Activated T-helper 2 cell treated with anti-CD3 and anti-CD28 coated beads, Interferon-gamma antibody, Interleukin-2, Interleukin-4, amounts not matched to agents 10 μg/mL and 5 μg/mL and 100 μg/mL, durations not matched to agents 14 hours and 24 hours and 36 hours (primary cell): ENCODE measurements around the gene SRGAP3. TPM values are rescaled to one million over a fixed set of nuclear protein-coding genes. Genes with fewer than 3 reads are reported as not detected.
"Not testable (repeated sequence)": the region's sequence is repeated elsewhere in the genome, so short reads cannot be mapped to it uniquely, and the experiment has no call there.

Experiments
- DNase-seq: peaks from one replicate; pipeline ENCODE4 v3.0.0; 2021; ENCODE audit warnings: low spot score
- H3K27ac Mint-ChIP-seq: one replicate; pipeline ENCODE4 v1.8.0; 2021; ENCODE audit warnings: mixed read lengths
- H3K27me3 Mint-ChIP-seq: one replicate; pipeline ENCODE4 v1.8.0; 2021; ENCODE audit warnings: low read depth, mixed read lengths
- H3K36me3 Mint-ChIP-seq: one replicate; pipeline ENCODE4 v1.8.0; 2021; ENCODE audit warnings: low read depth, mixed read lengths
- H3K4me1 Mint-ChIP-seq: one replicate; pipeline ENCODE4 v1.8.0; 2021; ENCODE audit warnings: low read depth, mixed read lengths
- H3K4me3 Mint-ChIP-seq: one replicate; pipeline ENCODE4 v1.8.0; 2021; ENCODE audit warnings: low read depth, mild to moderate bottlenecking, moderate library complexity, mixed read lengths
- H3K9me3 Mint-ChIP-seq: one replicate; pipeline ENCODE4 v1.8.0; 2021; ENCODE audit warnings: mixed read lengths
- intact Hi-C: fragments of 100-400 bp; cut with micrococcal nuclease; formaldehyde crosslinking; loops from one replicate; pipeline ENCODE4 v1.15.1; 2023
- total RNA-seq: library from RNA; stranded (reverse); gene quantifications from 2 replicates; pipeline ENCODE4 v1.2.3, GENCODE V29; 2022

The SRGAP3 gene
- total RNA-seq, 1 donor from 2014 or later = 0.71 TPM

GRCh38 chr3:9102240-9102981 lies 147.0 kb downstream of the SRGAP3 start:
- DNase-seq = no peak
- H3K36me3 Mint-ChIP-seq = no peaks in the 10 kb centered on the region
- H3K4me3 Mint-ChIP-seq = no peak overlapping the region
- intact Hi-C loops = no loop called here
- no peaks in the 10 kb centered on the region for H3K4me1 Mint-ChIP-seq
- no peaks in the 10 kb centered on the region for H3K27me3 Mint-ChIP-seq
- H3K9me3 Mint-ChIP-seq = no peaks in the 10 kb centered on the region
- no peak overlapping the region for H3K27ac Mint-ChIP-seq

DNA sequence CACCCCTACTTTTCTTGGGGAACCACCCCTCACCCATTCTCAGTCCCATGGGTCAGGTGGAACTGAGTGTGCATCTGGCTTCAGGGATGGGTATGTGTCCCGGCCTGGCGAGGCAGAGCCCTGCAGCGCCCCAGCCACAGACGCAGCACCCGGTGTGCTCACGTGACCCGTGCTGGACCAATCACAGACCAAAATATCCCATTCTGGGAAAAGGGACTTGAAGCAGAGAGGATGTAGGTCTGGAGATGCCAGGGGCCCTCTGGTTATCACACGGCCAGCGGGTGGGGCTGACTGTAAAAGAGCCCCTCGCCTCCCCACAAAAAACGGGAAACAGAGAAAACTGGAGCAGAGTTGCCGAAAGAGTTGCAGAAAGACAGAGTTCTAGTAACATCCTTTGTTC lies 148.2 kb downstream of the SRGAP3 start:
- DNase-seq = no peak
- no peaks in the 10 kb centered on the region for H3K9me3 Mint-ChIP-seq
- no peaks in the 10 kb centered on the region for H3K27me3 Mint-ChIP-seq
- no peaks in the 10 kb centered on the region for H3K4me1 Mint-ChIP-seq
- no peak overlapping the region for H3K4me3 Mint-ChIP-seq
- no peaks in the 10 kb centered on the region for H3K36me3 Mint-ChIP-seq
- H3K27ac Mint-ChIP-seq = no peak overlapping the region
- intact Hi-C loops = no loop called here

- Mint-ChIP-seq H3K4me1 (no peaks in the 10 kb centered on the region), H3K9me3 (no peaks in the 10 kb centered on the region), H3K36me3 (no peaks in the 10 kb centered on the region), H3K27ac (no peak overlapping the region), H3K27me3 (no peaks in the 10 kb centered on the region), H3K4me3 (no peak overlapping the region)
- no peak for DNase-seq
- intact Hi-C loops = no loop called here
Measured at GRCh38 chr3:9100513-9100894, 148.9 kb downstream of the SRGAP3 start.

DNA sequence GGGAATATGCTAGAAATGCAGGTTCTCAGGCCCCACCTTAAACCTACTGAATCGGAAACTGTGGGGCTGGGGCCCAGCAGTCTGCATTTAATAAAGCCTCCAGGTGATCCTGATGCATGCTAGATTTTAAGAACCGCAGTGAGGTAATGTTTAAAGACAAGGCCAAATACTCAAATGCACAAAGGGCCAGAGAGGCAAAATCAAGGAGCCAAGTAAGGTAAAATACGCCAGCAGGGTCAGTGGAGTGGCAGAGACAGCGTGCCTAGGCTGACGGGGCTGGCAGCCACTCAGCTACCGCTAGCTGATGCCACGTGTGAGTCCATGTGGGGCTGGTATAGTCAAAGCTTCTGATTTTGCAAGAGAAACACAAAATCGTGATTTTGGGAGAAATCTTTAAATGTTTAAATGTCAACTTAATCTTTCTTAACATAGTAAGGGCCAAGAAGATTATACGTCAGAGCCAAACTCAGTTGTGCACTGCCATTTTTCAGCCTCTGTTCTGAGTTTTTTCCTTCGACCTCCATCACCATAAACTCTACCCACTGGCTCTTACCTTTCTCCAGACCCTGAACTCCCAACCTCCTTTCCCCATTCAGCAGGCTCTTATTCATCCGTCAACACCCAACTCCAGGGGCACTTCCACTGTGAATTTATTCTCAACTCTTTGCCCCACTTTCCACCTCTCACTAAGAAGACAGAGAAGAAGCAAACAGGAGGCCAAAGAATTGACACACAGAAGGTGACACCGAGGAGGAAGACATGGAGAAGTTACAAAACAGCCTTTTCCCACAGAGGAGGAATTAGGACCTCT lies 149.5 kb downstream of the SRGAP3 start:
- no peak overlapping the region for H3K27ac Mint-ChIP-seq
- H3K4me3 Mint-ChIP-seq = no peak overlapping the region
- no peak for DNase-seq
- no peaks in the 10 kb centered on the region for H3K27me3 Mint-ChIP-seq
- H3K36me3 Mint-ChIP-seq = no peaks in the 10 kb centered on the region
- intact Hi-C loops = no loop called here
- H3K9me3 Mint-ChIP-seq = no peaks in the 10 kb centered on the region
- H3K4me1 Mint-ChIP-seq = no peaks in the 10 kb centered on the region

GRCh38 chr3:9098716-9099675 lies 150.4 kb downstream of the SRGAP3 start:
- H3K4me3 Mint-ChIP-seq = no peak overlapping the region
- no peaks in the 10 kb centered on the region for H3K9me3 Mint-ChIP-seq
- no peaks in the 10 kb centered on the region for H3K4me1 Mint-ChIP-seq
- H3K27me3 Mint-ChIP-seq = peaks cover 1% of the 10 kb centered on the region
- no peak for DNase-seq
- no peaks in the 10 kb centered on the region for H3K36me3 Mint-ChIP-seq
- intact Hi-C loops = no loop called here
- no peak overlapping the region for H3K27ac Mint-ChIP-seq

- Mint-ChIP-seq H3K27me3 (peaks cover 9% of the 10 kb centered on the region), H3K4me1 (no peaks in the 10 kb centered on the region), H3K36me3 (no peaks in the 10 kb centered on the region), H3K9me3 (no peaks in the 10 kb centered on the region), H3K4me3 (no peak overlapping the region), H3K27ac (no peak overlapping the region)
- intact Hi-C loops = no loop called here
- DNase-seq = no peak
Measured at GRCh38 chr3:9097495-9097894, 152.0 kb downstream of the SRGAP3 start.

DNA sequence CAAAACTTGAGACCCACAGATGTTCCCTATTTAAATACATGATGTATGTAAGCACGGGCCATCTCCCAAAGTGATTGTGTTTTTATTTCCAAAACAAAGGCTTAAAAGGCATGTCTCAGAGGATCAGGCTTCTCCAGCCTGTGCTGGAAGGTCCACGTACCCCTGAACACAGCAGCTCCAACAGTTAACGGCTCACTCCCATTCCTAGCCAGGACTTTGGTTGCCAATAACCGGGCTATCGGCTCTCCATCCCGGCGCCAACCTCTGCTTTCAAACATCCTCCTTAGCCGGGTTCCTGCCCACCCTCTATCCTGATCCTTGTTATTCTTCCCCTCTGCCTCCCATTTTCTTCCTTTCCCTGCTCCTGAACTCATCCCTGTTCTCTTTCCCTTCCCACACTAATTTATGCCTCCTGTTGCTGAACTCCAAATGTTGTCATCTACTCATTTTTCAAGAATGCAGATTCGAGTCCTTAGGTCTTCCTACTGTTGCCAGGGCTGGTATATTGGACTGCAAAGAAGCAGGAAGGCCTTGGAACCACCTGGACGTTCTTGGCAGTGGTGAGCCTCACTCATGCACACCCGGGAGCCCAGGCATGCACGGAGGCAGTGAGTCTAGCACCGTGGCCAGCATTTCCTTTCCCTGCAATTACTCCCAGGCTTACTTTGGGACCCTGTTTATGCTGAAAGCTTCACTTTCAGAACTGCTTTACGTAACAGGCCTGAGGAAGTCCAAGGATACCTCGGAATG lies 157.8 kb downstream of the SRGAP3 start:
- no peak for DNase-seq
- H3K4me1 Mint-ChIP-seq = no peaks in the 10 kb centered on the region
- no peaks in the 10 kb centered on the region for H3K36me3 Mint-ChIP-seq
- no peak overlapping the region for H3K27ac Mint-ChIP-seq
- peaks cover 11% of the 10 kb centered on the region for H3K27me3 Mint-ChIP-seq
- intact Hi-C loops = no loop called here
- no peaks in the 10 kb centered on the region for H3K9me3 Mint-ChIP-seq
- H3K4me3 Mint-ChIP-seq = no peak overlapping the region

DNA sequence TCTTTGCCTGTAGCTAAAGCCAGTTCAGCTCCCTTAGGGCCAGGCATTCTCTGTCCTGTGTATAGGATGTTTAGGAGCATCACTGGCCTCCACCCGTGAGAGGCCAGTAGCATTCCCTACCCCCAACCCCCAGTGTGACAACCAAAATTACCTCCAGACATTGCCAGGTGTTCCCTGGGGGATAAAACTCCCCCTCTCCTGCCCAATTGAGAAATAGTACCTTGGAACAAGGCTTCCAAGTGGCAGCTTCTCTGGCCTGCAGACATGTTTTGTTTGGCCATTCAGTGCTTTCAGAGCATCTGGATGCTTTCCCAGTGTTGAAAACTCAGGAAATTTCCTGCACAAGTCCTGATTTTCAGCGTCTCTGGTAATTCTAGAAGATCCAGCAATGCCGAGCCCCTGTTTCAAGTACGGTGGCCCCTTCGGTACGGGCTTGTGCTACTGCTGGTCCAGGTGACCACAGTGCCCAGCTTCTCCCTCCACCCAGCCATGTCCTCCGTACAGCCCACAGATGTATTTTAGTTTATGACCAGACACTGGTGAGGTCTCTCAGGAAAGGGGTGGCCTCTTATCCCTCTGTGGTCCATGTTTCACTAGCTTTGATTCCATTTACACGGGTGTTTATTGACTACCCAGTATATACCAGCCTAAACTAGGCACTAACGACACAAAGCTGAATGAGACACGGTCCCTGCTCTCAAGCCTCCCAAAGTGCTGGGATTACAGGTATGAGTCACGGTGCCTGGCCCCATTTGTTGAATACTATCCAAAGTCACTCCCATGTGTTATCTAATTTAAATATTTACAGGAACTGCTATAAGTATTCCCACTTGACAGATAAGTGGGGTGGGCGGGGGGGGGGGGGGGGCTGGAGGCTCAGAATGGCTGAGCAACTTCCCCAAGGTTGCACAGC lies 160.7 kb downstream of the SRGAP3 start:
- Mint-ChIP-seq H3K4me3 (no peak overlapping the region), H3K36me3 (no peaks in the 10 kb centered on the region), H3K27me3 (peaks cover 9% of the 10 kb centered on the region), H3K27ac (no peak overlapping the region), H3K9me3 (no peaks in the 10 kb centered on the region), H3K4me1 (no peaks in the 10 kb centered on the region)
- intact Hi-C loops = no loop called here
- DNase-seq = no peak

- no peak for DNase-seq
- Mint-ChIP-seq H3K4me1 (no peaks in the 10 kb centered on the region), H3K9me3 (no peaks in the 10 kb centered on the region), H3K27ac (no peak overlapping the region), H3K36me3 (no peaks in the 10 kb centered on the region), H3K4me3 (no peak overlapping the region), H3K27me3 (peaks cover 3% of the 10 kb centered on the region)
- intact Hi-C loops = no loop called here
Measured at GRCh38 chr3:9087831-9088413, 161.5 kb downstream of the SRGAP3 start.

DNA sequence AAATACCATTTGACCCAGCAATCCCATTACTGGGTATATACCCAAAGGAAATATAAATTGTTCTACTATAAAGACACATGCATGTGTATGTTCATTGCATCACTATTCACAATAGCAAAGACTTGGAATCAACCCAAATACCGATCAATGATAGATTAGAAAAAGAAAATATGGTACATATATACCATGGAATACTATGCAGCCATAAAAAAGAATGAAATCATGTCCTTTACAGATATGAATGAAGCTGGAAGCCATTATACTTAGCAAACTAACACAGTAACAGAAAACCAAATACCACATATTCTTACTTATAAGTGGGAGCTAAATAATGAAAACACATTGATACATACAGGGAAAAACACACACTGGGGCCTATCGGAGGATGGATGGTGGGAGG lies 164.0 kb downstream of the SRGAP3 start:
- not testable (repeated sequence) for H3K27ac Mint-ChIP-seq, H3K4me3 Mint-ChIP-seq

DNA sequence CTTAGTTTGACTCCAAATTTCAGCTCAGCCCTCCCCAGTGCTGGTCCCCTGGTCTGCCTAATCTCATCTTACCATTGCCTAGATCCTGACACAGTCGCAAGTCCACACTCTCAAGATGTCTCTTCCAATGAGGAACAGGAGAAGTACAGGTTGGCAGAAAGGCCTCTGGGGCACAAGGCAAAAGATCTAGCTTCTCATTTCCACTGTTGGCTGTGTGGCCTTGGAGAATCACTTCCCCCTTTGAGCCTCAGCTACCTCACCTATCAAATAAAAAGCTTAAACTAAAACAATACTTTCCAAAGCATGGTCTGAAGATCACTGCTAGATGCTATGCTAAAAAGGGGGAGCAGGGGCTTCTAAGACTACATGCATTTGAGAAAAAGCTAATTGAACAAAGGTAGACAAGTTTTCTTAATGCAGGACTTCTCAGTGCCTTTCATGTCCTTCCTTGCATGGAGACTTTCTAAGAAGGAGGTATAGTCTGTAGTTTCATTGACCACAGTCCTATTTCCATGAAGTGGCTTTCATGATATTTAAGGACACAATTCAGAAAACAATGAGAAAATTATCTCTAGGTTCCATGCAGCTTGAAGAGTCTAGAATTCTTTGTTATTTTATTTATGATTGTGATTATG lies 168.1 kb downstream of the SRGAP3 start:
- intact Hi-C loops = no loop called here
- Mint-ChIP-seq H3K27ac (no peak overlapping the region), H3K27me3 (peaks cover 3% of the 10 kb centered on the region)

More for the DNA sequence above, 164.0 kb downstream of the SRGAP3 start:
- H3K4me1 Mint-ChIP-seq, intact Hi-C loops, DNase-seq, H3K36me3 Mint-ChIP-seq, H3K27me3 Mint-ChIP-seq, H3K9me3 Mint-ChIP-seq: not testable (repeated sequence)

More for the DNA sequence above, 168.1 kb downstream of the SRGAP3 start:
- Mint-ChIP-seq H3K9me3 (no peaks in the 10 kb centered on the region), H3K36me3 (no peaks in the 10 kb centered on the region), H3K4me1 (peaks cover 6% of the 10 kb centered on the region), H3K4me3 (no peak overlapping the region)
- no peak for DNase-seq
